Cortex of kidney (tissue), 1 donor: ENCODE data around the gene EIF6.
"Not testable (repeated sequence)": the region's sequence is repeated elsewhere in the genome, so short reads cannot be mapped to it uniquely, and the experiment has no call there.

Source experiments
- DNase-seq: peaks from one replicate; lab custom pipeline; 2025; lab: John Stamatoyannopoulos, UW

The EIF6 gene

DNA sequence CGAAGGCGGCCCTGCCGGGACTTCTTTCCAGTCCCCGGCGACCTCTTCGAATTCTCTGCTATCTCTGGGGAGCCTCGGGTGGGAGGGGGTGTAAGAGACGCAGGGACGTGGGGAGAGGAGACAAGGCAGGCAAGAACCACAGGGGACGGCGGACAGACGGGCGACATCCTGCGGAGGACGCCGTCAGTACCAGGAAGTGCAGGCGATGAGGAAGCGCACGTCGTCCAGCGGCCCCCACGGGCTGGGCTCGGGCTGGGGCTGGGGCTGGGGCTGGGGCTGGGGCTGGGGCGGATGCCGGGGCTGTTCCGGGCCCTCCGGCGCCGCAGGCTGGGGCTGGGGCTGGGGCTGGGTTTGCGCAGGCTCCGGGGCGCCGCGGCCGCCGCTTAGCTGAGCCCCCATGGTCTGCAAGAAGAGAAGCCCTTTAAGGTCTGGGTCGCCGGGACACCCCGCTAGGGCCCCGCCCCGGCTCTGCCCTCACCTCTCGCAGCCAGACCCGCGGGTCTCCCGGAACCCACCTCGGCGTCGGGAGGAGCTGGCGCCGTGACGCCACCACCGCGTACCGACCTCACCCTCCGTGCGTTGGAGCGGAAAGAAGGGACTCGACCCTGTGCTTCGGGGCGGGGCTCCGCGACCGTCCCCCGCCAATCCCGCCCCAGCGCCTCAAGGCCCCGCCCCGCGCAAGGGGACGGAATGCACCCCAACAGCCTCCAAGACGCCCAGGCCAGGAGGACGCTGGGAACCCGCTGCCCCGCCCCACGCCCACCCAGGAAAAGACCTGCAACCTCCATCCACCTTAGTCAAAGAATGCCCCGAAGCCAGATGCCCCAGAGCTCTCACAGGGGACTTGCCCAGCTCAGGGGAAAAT, 6.8 kb downstream of the EIF6 start, which contains the start of gene MMP24OS:
TSS of gene MMP24OS (minus strand) at position 592 of the 865 bp plus-strand sequence. CDS start at position 399, 193 bp downstream.
- DNase-seq = no peak

DNA sequence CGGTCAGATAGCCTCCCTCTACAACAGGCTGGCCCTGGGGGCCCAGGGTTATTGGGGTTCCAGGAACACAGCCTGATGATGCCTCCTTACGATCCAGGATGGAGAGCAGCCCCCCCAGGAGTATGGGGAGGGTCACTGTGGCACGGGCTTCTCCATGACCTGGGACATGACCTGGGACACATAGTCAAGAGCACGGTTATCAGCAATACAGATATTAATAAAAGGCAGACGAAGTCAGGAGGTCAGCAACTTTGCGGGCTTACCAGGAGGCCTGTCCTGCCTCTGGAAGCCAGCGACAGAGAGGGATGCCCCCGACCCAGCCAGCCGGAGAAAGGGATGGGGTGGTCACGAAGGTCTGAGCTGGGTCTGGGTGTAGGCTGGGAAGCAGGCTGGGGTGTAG, 7.4 kb downstream of the EIF6 start:
- no peak for DNase-seq

DNA sequence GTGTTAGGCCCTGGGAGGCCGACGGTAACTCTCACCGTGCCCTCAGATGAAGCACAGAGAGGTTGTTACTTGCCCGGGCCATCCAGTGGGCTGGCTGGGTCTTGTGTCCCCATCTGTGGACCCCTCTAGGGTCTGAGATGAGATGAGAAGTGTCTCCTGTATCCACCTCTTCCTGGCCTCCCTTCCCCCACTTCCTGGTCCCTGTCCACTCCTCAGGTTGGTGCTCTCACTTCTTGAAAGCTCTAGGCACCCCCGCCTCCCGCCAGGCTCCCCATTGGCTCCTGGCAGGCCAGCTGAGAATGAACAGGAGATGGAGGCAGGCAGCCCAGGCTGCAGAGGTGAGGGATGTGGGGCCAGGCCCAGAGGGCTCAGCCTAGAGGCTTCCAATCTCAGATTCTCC, 8.2 kb downstream of the EIF6 start:
- DNase-seq = no peak

- DNase-seq = no peak
These were observed 8.8 kb downstream of the EIF6 start for GRCh38 chr20:35275741-35276251.

- DNase-seq = no peak
These were observed 10.1 kb downstream of the EIF6 start for GRCh38 chr20:35274172-35275092.

DNA sequence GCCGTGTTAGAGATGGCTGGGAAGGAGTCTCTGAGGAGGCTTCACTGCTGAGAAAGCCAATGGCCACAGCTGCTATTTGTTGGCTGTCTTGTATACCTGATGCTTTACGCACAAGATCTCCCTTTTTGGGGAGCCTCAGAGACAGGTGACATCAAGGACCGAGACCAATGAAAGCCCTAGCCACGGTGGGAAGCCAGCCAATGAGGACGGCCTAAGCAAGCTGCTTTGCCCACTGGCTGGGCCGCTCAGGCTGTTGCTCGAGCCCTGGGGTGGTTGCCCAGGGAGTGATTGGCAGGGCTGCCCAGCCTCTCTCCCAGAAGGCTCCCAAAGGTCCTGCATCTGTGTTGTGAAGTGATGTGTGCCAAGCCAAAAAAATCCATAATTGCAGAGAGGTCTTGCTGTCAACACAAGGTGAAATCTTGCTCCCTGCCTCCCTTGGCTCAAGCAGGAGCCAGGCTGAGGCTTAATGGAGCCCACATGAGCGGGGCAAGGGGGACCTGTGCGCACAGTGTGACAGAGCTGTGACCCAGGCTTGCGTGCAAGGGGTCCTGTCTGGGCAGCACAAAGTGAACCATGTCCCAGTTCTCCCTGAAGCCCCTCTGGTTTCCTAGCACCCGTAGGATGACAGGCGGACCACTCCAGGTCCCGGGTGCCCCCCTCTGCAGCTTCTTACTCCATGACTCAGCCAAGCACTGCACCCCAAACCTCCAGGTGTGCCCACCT, 11.0 kb downstream of the EIF6 start:
- no peak for DNase-seq

DNA sequence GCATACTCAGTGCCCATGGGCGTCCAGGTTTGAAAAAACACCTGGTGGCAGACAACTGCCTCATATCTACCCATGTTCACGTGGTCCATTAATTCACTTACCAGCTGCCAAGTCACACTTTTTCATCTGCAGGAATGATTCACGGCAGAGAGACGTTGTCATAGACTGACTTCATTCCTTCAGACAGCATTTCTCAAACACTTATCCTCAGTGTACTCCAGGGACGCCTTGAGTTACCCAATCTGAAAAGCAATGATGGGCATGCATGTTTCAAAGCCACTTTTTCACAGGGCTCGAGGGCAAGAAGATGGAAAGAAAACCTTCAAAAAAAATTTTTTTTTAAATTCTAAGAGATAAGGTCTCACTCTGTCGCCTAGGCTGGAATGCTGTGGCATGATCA, 12.7 kb downstream of the EIF6 start:
- no peak for DNase-seq

DNA sequence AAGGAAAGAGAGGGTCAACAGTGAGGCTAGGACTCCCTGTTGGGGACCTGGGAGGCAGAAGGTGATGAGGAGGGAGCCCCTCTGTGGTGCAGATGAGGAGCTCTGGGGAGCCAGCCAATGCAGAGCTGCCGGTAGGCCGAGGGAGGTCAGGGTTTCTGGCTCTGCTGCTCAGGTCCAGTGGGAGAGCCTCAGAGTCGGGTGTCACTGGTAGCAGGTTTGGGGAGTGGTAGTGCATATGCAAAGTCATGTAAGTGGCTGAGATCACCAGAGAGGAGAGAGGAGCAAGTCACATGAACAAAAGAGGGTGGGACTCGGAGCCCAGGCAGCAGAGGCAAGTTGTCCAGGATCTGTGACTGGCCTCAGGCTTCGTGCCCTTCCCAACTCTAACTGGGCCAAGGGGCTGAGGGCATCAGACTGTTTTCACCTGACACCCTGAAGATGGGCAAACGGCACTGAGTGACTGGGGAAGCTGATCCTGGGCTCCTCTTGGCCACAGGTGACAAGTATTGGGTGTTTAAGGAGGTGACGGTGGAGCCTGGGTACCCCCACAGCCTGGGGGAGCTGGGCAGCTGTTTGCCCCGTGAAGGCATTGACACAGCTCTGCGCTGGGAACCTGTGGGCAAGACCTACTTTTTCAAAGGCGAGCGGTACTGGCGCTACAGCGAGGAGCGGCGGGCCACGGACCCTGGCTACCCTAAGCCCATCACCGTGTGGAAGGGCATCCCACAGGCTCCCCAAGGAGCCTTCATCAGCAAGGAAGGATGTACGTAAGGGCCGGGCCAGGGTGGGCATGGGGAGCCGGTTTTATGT, 13.3 kb downstream of the EIF6 start:
- no peak for DNase-seq

- DNase-seq = no peak
These were observed 14.3 kb downstream of the EIF6 start for GRCh38 chr20:35270021-35270902.

GRCh38 chr20:35269055-35269781, 15.4 kb downstream of the EIF6 start:
- no peak for DNase-seq

DNA sequence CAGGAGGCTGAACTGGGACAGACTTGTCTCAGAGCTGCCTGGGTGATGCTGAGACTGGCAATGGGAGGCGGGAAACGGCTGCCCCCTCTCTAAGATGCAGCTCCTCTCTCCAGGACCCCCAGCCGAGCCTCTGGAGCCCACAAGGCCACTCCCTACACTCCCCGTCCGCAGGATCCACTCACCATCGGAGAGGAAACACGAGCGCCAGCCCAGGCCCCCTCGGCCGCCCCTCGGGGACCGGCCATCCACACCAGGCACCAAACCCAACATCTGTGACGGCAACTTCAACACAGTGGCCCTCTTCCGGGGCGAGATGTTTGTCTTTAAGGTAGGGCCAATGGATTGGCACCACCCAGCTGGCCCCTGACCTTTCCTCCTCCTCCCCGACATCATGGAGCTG, 17.5 kb downstream of the EIF6 start:
- DNase-seq = no peak

DNA sequence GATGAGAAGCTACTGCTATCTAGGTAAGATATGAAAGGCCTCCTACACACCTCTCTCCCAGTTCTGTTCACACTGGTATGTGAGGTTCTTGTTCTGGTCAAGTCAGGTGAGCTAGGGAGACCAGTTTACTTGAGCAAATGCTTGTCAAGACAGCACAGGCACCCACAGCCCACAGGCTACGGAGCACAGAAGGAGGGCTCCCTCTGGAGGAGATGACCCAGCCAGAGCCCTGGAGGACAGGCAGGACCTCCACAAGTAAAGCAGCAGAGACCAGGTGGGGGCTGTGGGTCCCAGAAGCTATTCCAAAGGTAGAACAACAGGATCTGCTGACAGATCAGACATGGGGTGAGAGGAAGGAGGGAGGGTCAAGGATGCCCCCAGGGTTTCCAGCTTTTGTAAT, 19.8 kb downstream of the EIF6 start:
- DNase-seq = no peak

GRCh38 chr20:35263532-35264341, 20.8 kb downstream of the EIF6 start:
- DNase-seq = no peak

- not testable (repeated sequence) for DNase-seq
These were observed 21.6 kb downstream of the EIF6 start for GRCh38 chr20:35262731-35263531.

DNA sequence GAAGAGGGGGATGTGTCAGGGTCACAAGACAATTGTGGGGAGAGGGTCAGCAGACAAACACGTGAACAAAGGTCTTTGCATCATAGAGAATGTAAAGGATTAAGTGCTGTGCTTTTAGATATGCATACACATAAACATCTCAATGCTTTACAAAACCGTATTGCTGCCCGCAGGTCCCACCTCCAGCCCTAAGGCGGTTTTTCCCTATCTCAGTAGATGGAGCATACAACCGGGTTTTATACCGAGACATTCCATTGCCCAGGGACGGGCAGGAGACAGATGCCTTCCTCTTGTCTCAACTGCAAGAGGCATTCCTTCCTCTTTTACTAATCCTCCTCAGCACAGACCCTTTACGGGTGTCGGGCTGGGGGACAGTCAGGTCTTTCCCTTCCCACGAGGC, 22.3 kb downstream of the EIF6 start:
- DNase-seq = not testable (repeated sequence)

GRCh38 chr20:35260426-35260825, 24.1 kb downstream of the EIF6 start:
- no peak for DNase-seq

GRCh38 chr20:35257175-35257909, 27.2 kb downstream of the EIF6 start:
- no peak for DNase-seq
